Measurements from ENCODE around the gene ZNF362. TPM values are rescaled to one million over a fixed set of nuclear protein-coding genes. Genes with fewer than 3 reads are reported as not detected.

Gene ZNF362
- total RNA-seq, 3 donors from 2014 or later (not counting 1 experiment from before 2014, with no cell fraction given) = 34.7 to 39.1 (median 38.3) TPM

- peak overlapping the region; percentile 54 to 96 for H3K27ac Mint-ChIP-seq
- Histone ChIP-seq H3K9me3 (ENCODE audit: control insufficient read depth, insufficient read depth, low read length) (no peaks in the 10 kb centered on the region), H3K27me3 (ENCODE audit: control insufficient read depth, insufficient read depth, low read length) (no peaks in the 10 kb centered on the region), H3K36me3 (ENCODE audit: control insufficient read depth, insufficient read depth, low read length) (peaks cover 4% of the 10 kb centered on the region), H3K4me1 (ENCODE audit: control insufficient read depth, insufficient read depth, low read length) (peaks cover 30% of the 10 kb centered on the region), H3K27ac (ENCODE audit: low read length) (no peak overlapping the region), H3K4me3 (ENCODE audit: low read length) (peak overlapping the region; percentile 76)
- intact Hi-C loops (cut with micrococcal nuclease) = no loop called here
- TF ChIP-seq CTCF (IDR thresholded peaks at IDR 0.05) = no peak
- no peaks in the 10 kb centered on the region for H3K9me3 Mint-ChIP-seq
- DNase-seq (no peak), ATAC-seq (no peak)
- H3K27me3 Mint-ChIP-seq (ENCODE audit: low read depth in 2 of 2) = no peaks in the 10 kb centered on the region
- no peaks in the 10 kb centered on the region for H3K36me3 Mint-ChIP-seq
- WGBS (ENCODE audit: insufficient coverage) = 69% methylated on average over 18 of the region's 19 CpGs
- H3K4me1 Mint-ChIP-seq = peaks cover 49 to 56% of the 10 kb centered on the region in 2 donors
- H3K4me3 Mint-ChIP-seq = peak overlapping the region; percentile 98
Observed at GRCh38 chr1:33257772-33258712, 1.8 kb downstream of the ZNF362 start.

DNA sequence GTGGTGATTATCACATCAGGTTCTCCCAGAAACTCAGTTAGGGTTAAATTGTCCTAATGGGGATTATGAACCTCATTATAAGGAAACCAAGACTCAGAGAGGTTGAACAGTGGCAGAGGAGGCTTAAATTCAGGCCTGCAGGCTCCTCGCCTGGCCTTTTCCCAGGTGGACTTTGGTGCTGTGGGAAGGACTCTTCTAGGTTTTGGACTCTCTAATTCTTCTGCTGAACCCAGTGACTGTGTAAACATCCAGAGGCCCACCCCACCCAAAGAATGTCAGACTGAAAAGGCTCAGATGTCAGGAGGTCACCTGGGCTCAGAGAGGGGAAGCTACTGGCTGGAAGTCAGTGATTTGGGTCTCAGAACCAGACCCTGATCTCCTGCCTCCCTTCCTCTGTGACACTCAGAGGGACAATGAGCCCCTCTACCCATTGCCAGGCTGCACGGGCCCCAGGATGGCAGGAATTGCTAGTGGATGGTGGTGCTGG is 2.5 kb downstream of the ZNF362 start:
- DNase-seq (no peak), ATAC-seq (no peak)
- peaks cover 49 to 62% of the 10 kb centered on the region in 2 donors for H3K4me1 Mint-ChIP-seq
- H3K4me3 Mint-ChIP-seq = peak overlapping the region; percentile 52
- peak overlapping the region; percentile 6 to 96 for H3K27ac Mint-ChIP-seq
- Histone ChIP-seq H3K4me1 (ENCODE audit: control insufficient read depth, insufficient read depth, low read length) (peaks cover 30% of the 10 kb centered on the region), H3K27ac (ENCODE audit: low read length) (no peak overlapping the region), H3K36me3 (ENCODE audit: control insufficient read depth, insufficient read depth, low read length) (peaks cover 4% of the 10 kb centered on the region), H3K27me3 (ENCODE audit: control insufficient read depth, insufficient read depth, low read length) (no peaks in the 10 kb centered on the region), H3K4me3 (ENCODE audit: low read length) (no peak overlapping the region), H3K9me3 (ENCODE audit: control insufficient read depth, insufficient read depth, low read length) (no peaks in the 10 kb centered on the region)
- no peaks in the 10 kb centered on the region for H3K9me3 Mint-ChIP-seq
- intact Hi-C loops (cut with micrococcal nuclease) = no loop called here
- no peaks in the 10 kb centered on the region for H3K36me3 Mint-ChIP-seq
- WGBS (ENCODE audit: insufficient coverage) = 100% methylated on average over 2 of the region's 2 CpGs
- no peak for TF ChIP-seq CTCF (IDR thresholded peaks at IDR 0.05)
- no peaks in the 10 kb centered on the region for H3K27me3 Mint-ChIP-seq (ENCODE audit: low read depth in 2 of 2)

DNA sequence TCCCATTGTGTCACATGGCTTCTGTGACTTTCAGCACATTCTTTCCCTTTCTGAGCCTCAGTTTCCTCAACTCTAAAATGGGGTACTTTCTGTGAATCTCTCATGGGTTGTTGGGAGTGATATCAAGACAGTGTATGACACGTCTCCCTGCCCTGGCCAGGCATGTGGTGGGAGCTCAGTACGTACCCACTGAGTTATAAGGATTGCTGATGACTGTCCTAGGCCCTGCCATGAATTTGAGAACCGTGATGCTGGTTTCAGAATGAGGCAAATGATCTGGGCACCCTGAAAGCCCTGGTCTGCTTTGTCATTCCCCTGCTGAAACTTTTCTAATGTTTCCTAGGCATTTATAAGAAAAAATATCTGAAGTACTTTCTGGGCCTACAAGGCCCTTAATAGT is 3.6 kb downstream of the ZNF362 start:
- H3K9me3 ChIP-seq (ENCODE audit: control insufficient read depth, insufficient read depth, low read length) = no peaks in the 10 kb centered on the region
- Mint-ChIP-seq H3K36me3 (no peaks in the 10 kb centered on the region), H3K27me3 (ENCODE audit: low read depth in 2 of 2) (no peaks in the 10 kb centered on the region), H3K27ac (peak overlapping the region; percentile 2 to 96), H3K4me1 (peaks cover 47 to 65% of the 10 kb centered on the region in 2 donors), H3K9me3 (no peaks in the 10 kb centered on the region), H3K4me3 (peak overlapping the region; percentile 72)
- intact Hi-C loops (cut with micrococcal nuclease) = no loop called here
- ATAC-seq = no peak
- H3K4me1 ChIP-seq (ENCODE audit: control insufficient read depth, insufficient read depth, low read length) = peaks cover 30% of the 10 kb centered on the region
- TF ChIP-seq CTCF (IDR thresholded peaks at IDR 0.05) = no peak
- 86% methylated on average over 3 of the region's 3 CpGs for WGBS (ENCODE audit: insufficient coverage)
- no peak overlapping the region for H3K27ac ChIP-seq (ENCODE audit: low read length)
- no peak overlapping the region for H3K4me3 ChIP-seq (ENCODE audit: low read length)
- DNase-seq = no peak
- H3K36me3 ChIP-seq (ENCODE audit: control insufficient read depth, insufficient read depth, low read length) = peaks cover 4% of the 10 kb centered on the region
- H3K27me3 ChIP-seq (ENCODE audit: control insufficient read depth, insufficient read depth, low read length) = no peaks in the 10 kb centered on the region
